HFFc6 (cell line): ENCODE data around the gene GBP7. TPM values are rescaled to one million over a fixed set of nuclear protein-coding genes. Genes with fewer than 3 reads are reported as not detected.
"Not testable (repeated sequence)": the region's sequence is repeated elsewhere in the genome, so short reads cannot be mapped to it uniquely, and the experiment has no call there.

Experiments
- DNase-seq: peaks from one replicate; pipeline ENCODE4 v3.0.0-alpha.2; 2018
- H3K27ac Mint-ChIP-seq: 2 replicates; pipeline ENCODE4 v1.8.0; 2020; ENCODE audit warnings: mild to moderate bottlenecking, mixed read lengths
- H3K27me3 Mint-ChIP-seq: 2 replicates; pipeline ENCODE4 v1.8.0; 2021; ENCODE audit warnings: mild to moderate bottlenecking, moderate library complexity, mixed read lengths; ENCODE audit not compliant: insufficient read depth
- H3K36me3 Mint-ChIP-seq: 2 replicates; pipeline ENCODE4 v1.8.0; 2021; ENCODE audit warnings: low read depth, mixed read lengths
- H3K4me1 Mint-ChIP-seq: 2 replicates; pipeline ENCODE4 v1.8.0; 2020; ENCODE audit warnings: low read depth, mixed read lengths
- H3K4me3 Mint-ChIP-seq: 2 replicates; pipeline ENCODE4 v1.8.0; 2020; ENCODE audit warnings: mild to moderate bottlenecking, moderate library complexity, mixed read lengths
- H3K9me3 Mint-ChIP-seq: 2 replicates; pipeline ENCODE4 v1.8.0; 2020; ENCODE audit warnings: mild to moderate bottlenecking, mixed read lengths
- total RNA-seq, 6 experiments: library from RNA; stranded (reverse); fragmentation: NEBNext Ultra II Directional; extraction: Animal tissue kit (Norgen Biotek cat#: 25700); gene quantifications; 2 replicates in 1 of 6; 3 replicates in 5 of 6; pipeline ENCODE4 v1.2.3, GENCODE V29; 2021
- TF ChIP-seq, protein P1 (sequence below): fragments of 200-600 bp; sonication (generic); IDR thresholded peaks from 2 replicates; pipeline ENCODE4 v1.5.0; 2021; ENCODE audit warnings: antibody characterized with exemption, mild to moderate bottlenecking

The GBP7 gene
- total RNA-seq, 6 experiments from 2014 or later = not detected

DNA sequence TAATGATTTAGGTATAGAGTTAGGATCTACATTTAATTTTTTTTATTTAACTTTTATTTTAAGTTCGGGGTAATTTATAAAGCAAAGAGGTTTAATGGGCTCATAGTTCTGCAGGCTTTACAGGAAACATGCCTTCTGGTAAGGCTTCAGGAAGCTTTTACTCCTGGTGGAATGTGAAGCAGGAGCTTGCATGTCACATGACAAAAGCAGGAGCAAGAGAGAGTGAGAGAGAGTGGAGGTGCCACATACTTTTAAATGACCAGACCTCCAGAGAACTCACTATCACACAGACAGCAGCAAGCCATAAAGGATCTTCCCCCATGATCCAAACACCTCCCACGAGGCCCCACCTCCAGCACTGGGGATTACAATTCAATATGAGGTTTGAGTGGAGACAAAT lies 32.3 kb downstream of the GBP7 start:
- no peak overlapping the region for H3K4me3 Mint-ChIP-seq
- no peak for DNase-seq
- TF ChIP-seq, protein P1, sequence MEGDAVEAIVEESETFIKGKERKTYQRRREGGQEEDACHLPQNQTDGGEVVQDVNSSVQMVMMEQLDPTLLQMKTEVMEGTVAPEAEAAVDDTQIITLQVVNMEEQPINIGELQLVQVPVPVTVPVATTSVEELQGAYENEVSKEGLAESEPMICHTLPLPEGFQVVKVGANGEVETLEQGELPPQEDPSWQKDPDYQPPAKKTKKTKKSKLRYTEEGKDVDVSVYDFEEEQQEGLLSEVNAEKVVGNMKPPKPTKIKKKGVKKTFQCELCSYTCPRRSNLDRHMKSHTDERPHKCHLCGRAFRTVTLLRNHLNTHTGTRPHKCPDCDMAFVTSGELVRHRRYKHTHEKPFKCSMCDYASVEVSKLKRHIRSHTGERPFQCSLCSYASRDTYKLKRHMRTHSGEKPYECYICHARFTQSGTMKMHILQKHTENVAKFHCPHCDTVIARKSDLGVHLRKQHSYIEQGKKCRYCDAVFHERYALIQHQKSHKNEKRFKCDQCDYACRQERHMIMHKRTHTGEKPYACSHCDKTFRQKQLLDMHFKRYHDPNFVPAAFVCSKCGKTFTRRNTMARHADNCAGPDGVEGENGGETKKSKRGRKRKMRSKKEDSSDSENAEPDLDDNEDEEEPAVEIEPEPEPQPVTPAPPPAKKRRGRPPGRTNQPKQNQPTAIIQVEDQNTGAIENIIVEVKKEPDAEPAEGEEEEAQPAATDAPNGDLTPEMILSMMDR = no peak
- H3K9me3 Mint-ChIP-seq = no peaks in the 10 kb centered on the region; the same call in 1 of the 2 replicates
- no peaks in the 10 kb centered on the region for H3K36me3 Mint-ChIP-seq
- H3K27me3 Mint-ChIP-seq = peaks cover 4% of the 10 kb centered on the region
- no peaks in the 10 kb centered on the region for H3K4me1 Mint-ChIP-seq
- H3K27ac Mint-ChIP-seq = no peak overlapping the region

DNA sequence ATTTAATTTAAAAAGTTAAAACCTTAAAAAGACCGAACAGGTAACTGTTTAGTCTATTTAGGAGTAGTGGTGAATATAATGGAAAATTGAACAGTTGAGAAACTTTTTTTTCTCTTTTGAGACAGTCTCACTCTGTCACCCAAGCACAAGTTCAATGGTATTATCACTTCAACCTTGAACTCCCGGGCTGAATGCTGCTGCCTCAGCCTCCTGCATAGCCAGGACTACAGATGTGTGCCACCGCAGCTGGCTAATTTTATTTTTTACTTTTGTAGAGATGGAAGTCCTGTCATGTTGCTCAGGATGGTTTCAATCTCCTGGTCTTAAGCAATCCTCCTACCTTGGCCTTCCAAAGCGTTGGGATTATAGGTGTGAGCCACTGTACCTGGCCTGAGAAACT lies 33.6 kb downstream of the GBP7 start:
- peaks cover 2% of the 10 kb centered on the region for H3K27me3 Mint-ChIP-seq
- H3K4me3 Mint-ChIP-seq = no peak overlapping the region
- no peak for DNase-seq
- TF ChIP-seq, protein P1 = no peak
- no peak overlapping the region for H3K27ac Mint-ChIP-seq
- no peaks in the 10 kb centered on the region for H3K4me1 Mint-ChIP-seq
- H3K9me3 Mint-ChIP-seq = no peaks in the 10 kb centered on the region; the same call in 1 of the 2 replicates
- H3K36me3 Mint-ChIP-seq = no peaks in the 10 kb centered on the region

DNA sequence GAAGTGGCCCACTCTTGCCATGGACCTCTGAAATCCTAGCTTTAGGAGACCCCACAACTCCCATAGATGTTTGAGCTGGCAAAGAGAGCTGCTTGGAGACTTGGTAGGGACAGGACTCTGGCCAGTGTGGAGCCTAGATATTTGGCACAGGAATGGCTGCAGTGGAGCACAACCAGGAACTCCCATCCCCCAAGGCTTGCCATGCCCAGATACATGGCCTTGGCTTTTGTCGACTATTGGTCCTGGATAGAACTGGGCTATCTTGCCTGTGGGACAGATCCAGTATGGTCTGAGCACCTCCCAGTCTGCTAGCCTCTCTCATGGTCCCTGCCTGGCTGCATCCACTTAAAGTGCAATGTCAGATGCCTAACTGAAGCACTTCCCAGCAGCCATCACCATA lies 42.1 kb downstream of the GBP7 start:
- Mint-ChIP-seq H3K4me3 (no peak overlapping the region), H3K36me3 (no peaks in the 10 kb centered on the region), H3K27ac (no peak overlapping the region), H3K4me1 (peaks cover 1% of the 10 kb centered on the region; the same call in 1 of the 2 replicates), H3K27me3 (peaks cover 2% of the 10 kb centered on the region), H3K9me3 (no peaks in the 10 kb centered on the region; the same call in 1 of the 2 replicates)
- DNase-seq = no peak
- TF ChIP-seq, protein P1 = no peak

DNA sequence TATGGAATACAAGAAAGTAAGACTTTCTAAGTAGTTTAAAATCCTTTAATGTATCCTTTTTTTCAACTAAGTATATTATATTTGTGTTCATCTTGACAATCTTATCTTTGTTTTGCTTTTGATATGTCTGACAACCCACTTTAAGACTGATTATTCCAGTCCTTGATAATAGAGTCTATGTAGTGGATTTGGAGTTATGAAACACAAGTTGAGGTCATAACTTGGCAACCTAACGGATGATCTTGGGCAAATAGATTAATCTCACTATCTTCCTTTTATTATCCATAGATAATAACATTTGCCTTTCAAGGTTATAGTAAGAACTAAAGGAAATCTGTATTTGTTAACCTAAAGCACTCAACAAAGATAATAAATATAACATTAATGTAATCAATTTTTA lies 45.1 kb downstream of the GBP7 start:
- Mint-ChIP-seq H3K36me3 (no peaks in the 10 kb centered on the region), H3K4me3 (no peak overlapping the region), H3K27ac (no peak overlapping the region), H3K9me3 (no peaks in the 10 kb centered on the region), H3K27me3 (peaks cover 6% of the 10 kb centered on the region), H3K4me1 (peaks cover 19% of the 10 kb centered on the region)
- TF ChIP-seq, protein P1 = no peak
- DNase-seq = no peak

DNA sequence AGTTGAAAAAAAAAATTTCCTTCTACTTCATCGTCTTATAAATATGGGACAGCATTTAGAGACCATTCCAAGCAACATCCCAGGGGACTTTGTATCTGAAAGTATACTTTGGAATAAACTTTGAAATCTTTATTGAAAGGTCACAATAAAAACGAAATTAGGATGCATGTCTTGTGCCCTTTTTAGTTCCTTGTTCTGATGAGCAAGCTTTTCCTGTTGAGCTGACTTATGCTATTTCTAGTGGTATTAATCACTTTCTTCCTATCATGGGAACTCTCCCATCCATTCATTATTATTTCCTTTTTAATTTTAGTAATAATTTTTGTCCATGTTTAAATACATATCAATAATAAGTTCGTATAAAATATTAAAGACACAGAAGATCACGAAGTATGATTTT lies 45.9 kb downstream of the GBP7 start:
- H3K9me3 Mint-ChIP-seq = no peaks in the 10 kb centered on the region
- H3K27ac Mint-ChIP-seq = no peak overlapping the region
- no peak overlapping the region for H3K4me3 Mint-ChIP-seq
- H3K27me3 Mint-ChIP-seq = peaks cover 8% of the 10 kb centered on the region
- peaks cover 25% of the 10 kb centered on the region for H3K4me1 Mint-ChIP-seq
- TF ChIP-seq, protein P1 = no peak
- no peak for DNase-seq
- H3K36me3 Mint-ChIP-seq = no peaks in the 10 kb centered on the region

DNA sequence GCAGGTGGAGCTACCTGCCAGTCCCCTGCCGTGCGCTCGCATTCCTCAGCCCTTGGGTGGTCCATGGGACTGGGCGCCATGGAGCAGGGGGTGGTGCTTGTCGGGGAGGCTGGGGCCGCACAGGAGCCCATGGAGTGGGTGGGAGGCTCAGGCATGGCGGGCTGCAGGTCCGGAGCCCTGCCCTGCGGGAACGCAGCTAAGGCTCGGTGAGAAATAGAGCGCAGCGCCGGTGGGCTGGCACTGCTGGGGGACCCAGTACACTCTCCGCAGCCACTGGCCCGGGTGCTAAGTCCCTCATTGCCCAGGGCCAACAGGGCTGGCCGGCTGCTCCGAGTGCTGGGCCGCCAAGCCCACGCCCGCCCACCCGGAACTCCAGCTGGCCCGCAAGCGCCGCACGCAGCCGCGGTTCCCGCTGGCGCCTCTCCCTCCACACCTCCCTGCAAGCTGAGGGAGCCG lies 47.8 kb downstream of the GBP7 start:
- not testable (repeated sequence) for DNase-seq, H3K9me3 Mint-ChIP-seq, H3K36me3 Mint-ChIP-seq, H3K27me3 Mint-ChIP-seq, H3K4me3 Mint-ChIP-seq, H3K27ac Mint-ChIP-seq
- H3K4me1 Mint-ChIP-seq = peaks cover 25% of the 10 kb centered on the region

DNA sequence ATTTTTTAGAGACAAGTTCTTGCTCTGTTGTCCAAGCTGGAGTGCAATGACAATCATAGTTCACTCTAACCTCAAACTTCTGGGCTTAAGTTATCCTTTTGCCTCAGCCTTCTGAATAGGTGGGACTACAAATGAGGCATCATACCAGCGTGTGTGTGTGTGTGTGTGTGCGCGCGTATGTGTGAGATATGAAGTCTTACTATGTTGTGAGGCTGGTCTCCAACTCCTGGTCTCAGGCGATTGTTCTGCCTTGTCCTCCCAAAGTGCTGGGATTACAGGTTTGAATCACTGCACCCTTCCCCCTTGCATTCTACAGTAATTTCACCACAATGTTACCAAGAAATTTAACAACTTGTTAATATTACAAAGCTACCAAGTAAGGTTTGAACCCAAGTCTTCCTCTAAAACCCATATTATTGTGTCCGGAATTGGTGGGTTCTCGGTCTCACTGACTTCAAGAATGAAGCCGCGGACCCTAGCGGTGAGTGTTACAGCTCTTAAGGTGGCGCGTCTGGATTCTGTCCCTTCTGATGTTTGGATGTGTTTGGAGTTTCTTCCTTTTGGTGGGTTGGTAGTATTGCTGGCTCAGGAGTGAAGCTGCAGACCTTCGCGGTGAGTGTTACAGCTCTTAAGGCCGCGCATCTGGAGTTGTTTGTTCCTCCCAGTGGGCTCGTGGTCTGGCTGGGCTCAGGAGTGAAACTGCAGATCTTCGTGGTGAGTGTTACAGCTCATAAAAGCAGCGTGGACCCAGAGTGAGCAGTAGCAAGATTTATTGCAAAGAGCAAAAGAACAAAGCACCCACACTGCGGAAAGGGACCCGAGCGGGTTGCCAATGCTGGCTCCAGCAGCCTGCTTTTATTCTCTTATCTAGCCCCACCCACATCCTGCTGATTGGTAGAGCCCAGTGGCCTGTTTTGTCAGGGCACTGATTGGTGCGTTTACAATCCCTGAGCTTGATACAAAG lies 48.9 kb downstream of the GBP7 start:
- H3K36me3 Mint-ChIP-seq, H3K4me3 Mint-ChIP-seq, H3K27ac Mint-ChIP-seq, H3K27me3 Mint-ChIP-seq, DNase-seq, H3K9me3 Mint-ChIP-seq: not testable (repeated sequence)
- H3K4me1 Mint-ChIP-seq = peaks cover 25% of the 10 kb centered on the region
